Panc1 (cell line): Measurements from ENCODE around the gene HOXA7. TPM values are rescaled to one million over a fixed set of nuclear protein-coding genes. Genes with fewer than 3 reads are reported as not detected.

Source experiments
- ATAC-seq: fragments of 200-7000 bp; cut with Tn5 transposase; 2 replicates; pipeline ENCODE4 v1.9.1; 2020; ENCODE audit warnings: mild to moderate bottlenecking, moderate library complexity
- BruUV-seq: library from RNA; stranded (reverse); fragments of 400-500 nt; replicated peaks from 2 replicates; lab custom pipeline; 2021; lab: Mats Ljungman, UMichigan
- CTCF ChIA-PET: fragments of 300-600 bp; sonication (Branson Sonifier 250); formaldehyde crosslinking; loops from one replicate; lab custom pipeline; 2022; ENCODE audit warnings: antibody characterized with exemption; lab: Charles Lee
- POLR2A ChIA-PET: fragments of 300-600 bp; sonication (Branson Sonifier 250); formaldehyde crosslinking; loops from one replicate; lab custom pipeline; 2022; ENCODE audit warnings: antibody characterized with exemption; lab: Charles Lee
- DNase-seq: peaks from one replicate; pipeline ENCODE4 v3.0.0-alpha.2; 2010; ENCODE audit warnings: low read depth, low spot score
- H3K27ac ChIP-seq: 2 replicates; pipeline ENCODE4 v1.5.1; 2011; ENCODE audit warnings: mild to moderate bottlenecking, low read length, inconsistent platforms
- H3K27me3 ChIP-seq: fragments of 200-500 bp; sonication (Bioruptor generic); 2 replicates; pipeline ENCODE4 v1.6.0; 2014; ENCODE audit warnings: low read length, inconsistent platforms; ENCODE audit not compliant: control insufficient read depth, insufficient read depth
- H3K36me3 ChIP-seq: fragments of 200-500 bp; sonication (Bioruptor generic); 2 replicates; pipeline ENCODE4 v1.5.1; 2014; ENCODE audit warnings: inconsistent platforms, mild to moderate bottlenecking, low read length, moderate library complexity; ENCODE audit not compliant: control insufficient read depth, insufficient read depth
- H3K4me1 ChIP-seq: 2 replicates; pipeline ENCODE4 v1.5.1; 2011; ENCODE audit warnings: inconsistent platforms, mild to moderate bottlenecking, low read length, moderate library complexity; ENCODE audit not compliant: control insufficient read depth, insufficient read depth
- H3K4me3 ChIP-seq, 2 experiments: 2 replicates each; pipeline ENCODE4 v1.5.1; 2011 to 2012; ENCODE audit warnings: low read depth in 2 of 2, low read length in 2 of 2, mild to moderate bottlenecking in 2 of 2, inconsistent platforms in 1 of 2, moderate library complexity in 1 of 2
- H3K9me3 ChIP-seq: fragments of 200-500 bp; sonication (Bioruptor generic); 2 replicates; pipeline ENCODE4 v1.5.1; 2014; ENCODE audit warnings: low read depth, mild to moderate bottlenecking, inconsistent platforms, low read length, moderate library complexity; ENCODE audit not compliant: control insufficient read depth, insufficient read depth
- CTCF ChIP-seq: fragments of 450-650 bp; IDR thresholded peaks from 2 replicates; pipeline ENCODE4 v1.5.1; 2017; ENCODE audit warnings: mild to moderate bottlenecking
- POLR2AphosphoS5 ChIP-seq: IDR thresholded peaks from 2 replicates; pipeline ENCODE4 v1.6.1; 2012; ENCODE audit warnings: mild to moderate bottlenecking, low read depth, low read length, moderate library complexity
- REST ChIP-seq, 2 experiments: IDR thresholded peaks; 2 replicates each; pipeline ENCODE4 v1.6.1; 2011 to 2012; ENCODE audit warnings: low read depth in 2 of 2, control low read depth in 1 of 2, low read length in 1 of 2, mild to moderate bottlenecking in 1 of 2, moderate library complexity in 1 of 2; ENCODE audit not compliant: insufficient read depth in 1 of 2
- SIN3A ChIP-seq: IDR thresholded peaks from 2 replicates; pipeline ENCODE4 v1.6.1; 2012; ENCODE audit warnings: low read depth, mild to moderate bottlenecking, low read length, moderate library complexity, borderline replicate concordance; ENCODE audit not compliant: insufficient read depth
- TCF7L2 ChIP-seq: IDR thresholded peaks from 2 replicates; pipeline ENCODE4 v1.6.1; 2011; ENCODE audit warnings: mild to moderate bottlenecking, low read depth, low read length, inconsistent platforms
- in situ Hi-C: cut with HindIII; loops from 2 replicates; pipeline ENCODE4 v1.10.0; 2016; ENCODE audit warnings: low sequenced_read_pairs, low pct_unique_long_range_greater_than_20kb
- intact Hi-C: fragments of 100-400 bp; cut with micrococcal nuclease; formaldehyde crosslinking; loops from one replicate; pipeline ENCODE4 v1.10.0; 2022; ENCODE audit not compliant: unreplicated experiment
- total RNA-seq: library from RNA; stranded (reverse); gene quantifications from one replicate; pipeline ENCODE4 v1.2.1, GENCODE V29; 2021; ENCODE audit not compliant: unreplicated experiment

HOXA7 gene
- total RNA-seq, 1 experiment from 2014 or later, result not detected

GRCh38 chr7:27151341-27151930 lies 5.0 kb downstream of the HOXA7 start:
- in situ Hi-C loops (no loop called here), intact Hi-C loops (no loop called here)
- Histone ChIP-seq H3K27me3 (no peaks in the 10 kb centered on the region), H3K4me3 (peak overlapping the region; percentile 57 to 83), H3K9me3 (no peaks in the 10 kb centered on the region), H3K27ac (peak overlapping the region; percentile 89), H3K4me1 (peaks cover 20% of the 10 kb centered on the region), H3K36me3 (no peaks in the 10 kb centered on the region; the same call in 1 of the 2 replicates)
- ChIA-PET POLR2A (no interaction called here), CTCF (interaction anchor here (0.7 to 3.4 kb wide), 4 partner anchors 10 to 627 kb away, joined by 3 to 24 read pairs (median 4); no protein-coding TSS in a partner anchor)
- no peak for ATAC-seq
- DNase-seq, result no peak
- TF ChIP-seq SIN3A (no peak), POLR2AphosphoS5 (no peak), CTCF (no peak), REST (IDR thresholded peaks at IDR 0.05; ENCODE audit: insufficient read depth in 1 of 2, low read depth in 2 of 2, low read length in 1 of 2) (no peak), TCF7L2 (no peak)
- BruUV-seq, result no TSS peak

GRCh38 chr7:27150568-27151340 lies 5.7 kb downstream of the HOXA7 start:
- ChIA-PET CTCF (interaction anchor here (0.7 to 3.4 kb wide), 5 partner anchors 10 to 626 kb away, joined by 3 to 24 read pairs (median 4); no protein-coding TSS in a partner anchor), POLR2A (no interaction called here)
- intact Hi-C loops (no loop called here), in situ Hi-C loops (no loop called here)
- Histone ChIP-seq H3K4me3 (peak overlapping the region; percentile 57 to 83), H3K27ac (peak overlapping the region; percentile 89), H3K36me3 (no peaks in the 10 kb centered on the region; the same call in 1 of the 2 replicates), H3K4me1 (peaks cover 20% of the 10 kb centered on the region), H3K27me3 (no peaks in the 10 kb centered on the region), H3K9me3 (no peaks in the 10 kb centered on the region)
- TF ChIP-seq REST (IDR thresholded peaks at IDR 0.05; ENCODE audit: insufficient read depth in 1 of 2, low read depth in 2 of 2, low read length in 1 of 2), result peak; percentile 78 to 82
- peak; percentile 99 for TF ChIP-seq CTCF
- TF ChIP-seq SIN3A, result no peak
- peak; percentile 63; the same call in 1 of the 2 replicates for TF ChIP-seq POLR2AphosphoS5
- TF ChIP-seq TCF7L2, result peak; percentile 42; the same call in 1 of the 2 replicates
- BruUV-seq, result no TSS peak
- DNase-seq (peak; percentile 50), ATAC-seq (peak; percentile 92)
